ELF-1 (cell line): ENCODE results near the gene JMJD4.

Experiments
- DNase-seq: peaks from one replicate; pipeline ENCODE4 v3.0.0-alpha.2; 2016; ENCODE audit warnings: low read depth, low spot score

The JMJD4 gene

GRCh38 chr1:227685807-227686206 lies 49.3 kb downstream of the JMJD4 start:
- DNase-seq: no peak
